A549 (cell line): Measurements from ENCODE around the gene NSUN3. TPM values are rescaled to one million over a fixed set of nuclear protein-coding genes. Genes with fewer than 3 reads are reported as not detected.
"Not testable (repeated sequence)": the region's sequence is repeated elsewhere in the genome, so short reads cannot be mapped to it uniquely, and the experiment has no call there.

ENCODE experiments used
- ATAC-seq, 2 experiments: fragments of 200-7000 bp in 1 of 2; fragments of >200 bp in 1 of 2; cut with Nextera tagmentation in 1 of 2; cut with Tn5 transposase in 1 of 2; 3 replicates each; pipeline versions ENCODE4 v1.8.0 to v1.9.1; 2018 to 2020; ENCODE audit warnings: mild to moderate bottlenecking in 1 of 2, moderate library complexity in 1 of 2
- CTCF ChIA-PET: fragments of 300-600 bp; sonication (Branson Sonifier 250); formaldehyde crosslinking; extraction: SDS; loops from one replicate; lab custom pipeline; 2021; ENCODE audit warnings: antibody characterized with exemption, inconsistent platforms; lab: Yijun Ruan, JAX
- POLR2A ChIA-PET: fragments of 350-600 bp; formaldehyde crosslinking; extraction: SDS; loops from one replicate; lab custom pipeline; 2021; ENCODE audit warnings: antibody characterized with exemption, inconsistent platforms; lab: Yijun Ruan, JAX
- DNase-seq, 2 experiments: peaks; one replicate each; pipeline versions ENCODE4 v3.0.0 to v3.0.0-alpha.2; 2011 to 2016; ENCODE audit warnings: low read depth in 1 of 2, low spot score in 1 of 2
- FAIRE-seq: peaks from 2 replicates; lab custom pipeline; 2011; peaks lifted over from hg19 to GRCh38; lab: Jason Lieb, UNC
- H3K27ac ChIP-seq, 2 experiments: fragments of >200 bp; sonication (Bioruptor Twin); formaldehyde crosslinking; 3 replicates each; pipeline ENCODE4 v1.5.1; 2016 to 2017
- H3K4me1 ChIP-seq: fragments of >200 bp; sonication (Bioruptor Twin); formaldehyde crosslinking; 3 replicates; pipeline ENCODE4 v1.6.1; 2016
- H3K4me2 ChIP-seq: fragments of >200 bp; sonication (Bioruptor Twin); formaldehyde crosslinking; 3 replicates; pipeline ENCODE4 v1.6.1; 2016
- H3K4me3 ChIP-seq: fragments of >200 bp; sonication (Bioruptor Twin); formaldehyde crosslinking; 3 replicates; pipeline ENCODE4 v1.5.1; 2016
- H3K9me3 ChIP-seq: fragments of >200 bp; sonication (Bioruptor Twin); formaldehyde crosslinking; 3 replicates; pipeline ENCODE4 v1.6.1; 2016
- BHLHE40 ChIP-seq: IDR thresholded peaks from 2 replicates; pipeline ENCODE4 v1.6.1; 2012; ENCODE audit warnings: low read depth, low read length, inconsistent platforms
- CBX2 ChIP-seq: fragments of 200-600 bp; sonication (generic); IDR thresholded peaks from 2 replicates; pipeline ENCODE4 v1.6.1; 2016; ENCODE audit warnings: low read depth, mild to moderate bottlenecking, borderline replicate concordance
- CBX8 ChIP-seq: fragments of 200-600 bp; sonication (generic); IDR thresholded peaks from 2 replicates; pipeline ENCODE4 v1.6.1; 2016
- CTCF ChIP-seq: fragments of >200 bp; sonication (Bioruptor Twin); formaldehyde crosslinking; IDR thresholded peaks from 3 replicates; pipeline ENCODE4 v1.5.1; 2016
- E2F6 ChIP-seq: IDR thresholded peaks from 2 replicates; pipeline ENCODE4 v1.6.1; 2012; ENCODE audit warnings: low read depth, borderline replicate concordance
- EHF ChIP-seq: fragments of 250-450 bp; sonication (Bioruptor Pico); IDR thresholded peaks from 2 replicates; pipeline ENCODE4 v1.5.0; 2020; ENCODE audit warnings: mild to moderate bottlenecking
- EHMT2 ChIP-seq: fragments of 200-600 bp; sonication (generic); IDR thresholded peaks from 2 replicates; pipeline ENCODE4 v1.6.1; 2016; ENCODE audit warnings: antibody characterized with exemption, low read depth, mild to moderate bottlenecking, moderate library complexity
- GATA3 ChIP-seq: IDR thresholded peaks from 2 replicates; pipeline ENCODE4 v1.6.1; 2012; ENCODE audit warnings: borderline replicate concordance
- HDAC2 ChIP-seq: fragments of 200-600 bp; sonication (generic); IDR thresholded peaks from 2 replicates; pipeline ENCODE4 v1.6.1; 2016
- HMGXB4 ChIP-seq: fragments of 250-450 bp; sonication (Bioruptor Pico); IDR thresholded peaks from 2 replicates; pipeline ENCODE4 v1.5.0; 2021; ENCODE audit warnings: mild to moderate bottlenecking, moderate library complexity, borderline replicate concordance
- HOXA7 ChIP-seq: fragments of 250-450 bp; sonication (Bioruptor Pico); IDR thresholded peaks from 2 replicates; pipeline ENCODE4 v1.5.0; 2020; ENCODE audit warnings: mild to moderate bottlenecking, moderate library complexity
- JUN ChIP-seq, 2 experiments: fragments of >200 bp; sonication (Bioruptor Twin); formaldehyde crosslinking; IDR thresholded peaks; 2 replicates in 1 of 2; 3 replicates in 1 of 2; pipeline ENCODE4 v1.6.1; 2016 to 2017
- JUNB ChIP-seq: fragments of >200 bp; sonication (Bioruptor Twin); formaldehyde crosslinking; IDR thresholded peaks from 2 replicates; pipeline ENCODE4 v1.6.1; 2016
- KDM5A ChIP-seq: fragments of 200-600 bp; sonication (generic); IDR thresholded peaks from 2 replicates; pipeline ENCODE4 v1.6.1; 2016; ENCODE audit warnings: antibody characterized with exemption, mild to moderate bottlenecking
- NR3C1 ChIP-seq: fragments of >200 bp; sonication (Bioruptor Twin); formaldehyde crosslinking; IDR thresholded peaks from 3 replicates; pipeline ENCODE4 v1.6.1; 2017
- POLR2AphosphoS2 ChIP-seq: conservative IDR thresholded peaks from 2 replicates; pipeline ENCODE4 v1.6.1; 2012; ENCODE audit warnings: low read length, improper control_type of control experiment, inconsistent platforms
- RAD21 ChIP-seq, 2 experiments: fragments of >200 bp in 1 of 2; sonication (Bioruptor Twin) in 1 of 2; formaldehyde crosslinking in 1 of 2; IDR thresholded peaks in 1 of 2; conservative IDR thresholded peaks in 1 of 2; 2 replicates in 1 of 2; 3 replicates in 1 of 2; pipeline ENCODE4 v1.6.1; 2012 to 2018; ENCODE audit warnings: inconsistent platforms in 1 of 2
- TP53 ChIP-seq: fragments of 250-450 bp; sonication (Bioruptor Pico); IDR thresholded peaks from 2 replicates; pipeline ENCODE4 v1.5.0; 2021; ENCODE audit warnings: mild to moderate bottlenecking, moderate library complexity
- ZC3H11A ChIP-seq: fragments of 450-650 bp; IDR thresholded peaks from 2 replicates; pipeline ENCODE4 v1.6.1; 2014; ENCODE audit warnings: antibody characterized with exemption, mild to moderate bottlenecking
- WGBS: methylation state at CpG from one replicate; pipeline ENCODE4 v1.1.6; 2017; ENCODE audit errors: missing lambda C conversion rate; 5-methylcytosine and 5-hydroxymethylcytosine counted together
- polyA plus RNA-seq, 4 experiments: library from polyadenylated mRNA; depleted of rRNA in 3 of 4; stranded (reverse); fragments of >200 nt; fragmentation: RNase III in 1 of 4; extraction: RNeasy Plus Mini Kit Qiagen cat#74134 plus additional on column Dnase treatment in 1 of 4; gene quantifications; 2 replicates in 3 of 4; 3 replicates in 1 of 4; pipeline ENCODE4 v1.2.3, GENCODE V29; 2011 to 2017
- TF ChIP-seq, protein P1 (sequence below): fragments of >200 bp; sonication (Bioruptor Twin); formaldehyde crosslinking; IDR thresholded peaks from 3 replicates; pipeline ENCODE4 v1.6.1; 2016
- TF ChIP-seq, protein P2 (sequence below): fragments of 200-600 bp; sonication (generic); IDR thresholded peaks from 2 replicates; pipeline ENCODE4 v1.6.1; 2016; ENCODE audit warnings: antibody characterized with exemption, mild to moderate bottlenecking, moderate library complexity

NSUN3 gene
- polyA plus RNA-seq, 2 of the 4 experiments (the other 2 are of a cell fraction), result 8.6 to 13.5 TPM

GRCh38 chr3:94076055-94076454, 13.2 kb downstream of the NSUN3 start:
- Histone ChIP-seq H3K4me1 (no peaks in the 10 kb centered on the region), H3K4me2 (no peak overlapping the region), H3K9me3 (no peaks in the 10 kb centered on the region), H3K27ac (no peak overlapping the region), H3K4me3 (no peak overlapping the region)
- DNase-seq (no peak), ATAC-seq (0 out of 6 replicates have a peak, but pooled peaks of 1 of the 2 experiments have one; percentile 19), FAIRE-seq (no peak)
- ChIA-PET POLR2A (no interaction called here), CTCF (no interaction called here)
- 95% methylated on average over 3 of the region's 3 CpGs for WGBS
- TF ChIP-seq EHF (CRISPR knock-in tag), result no peak
- no peak for TF ChIP-seq JUNB
- no peak for TF ChIP-seq E2F6
- no peak for TF ChIP-seq ZC3H11A
- TF ChIP-seq HDAC2, result no peak
- TF ChIP-seq, protein P1, sequence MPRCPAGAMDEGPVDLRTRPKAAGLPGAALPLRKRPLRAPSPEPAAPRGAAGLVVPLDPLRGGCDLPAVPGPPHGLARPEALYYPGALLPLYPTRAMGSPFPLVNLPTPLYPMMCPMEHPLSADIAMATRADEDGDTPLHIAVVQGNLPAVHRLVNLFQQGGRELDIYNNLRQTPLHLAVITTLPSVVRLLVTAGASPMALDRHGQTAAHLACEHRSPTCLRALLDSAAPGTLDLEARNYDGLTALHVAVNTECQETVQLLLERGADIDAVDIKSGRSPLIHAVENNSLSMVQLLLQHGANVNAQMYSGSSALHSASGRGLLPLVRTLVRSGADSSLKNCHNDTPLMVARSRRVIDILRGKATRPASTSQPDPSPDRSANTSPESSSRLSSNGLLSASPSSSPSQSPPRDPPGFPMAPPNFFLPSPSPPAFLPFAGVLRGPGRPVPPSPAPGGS, result no peak
- no peak for TF ChIP-seq GATA3
- no peak for TF ChIP-seq CBX8
- TF ChIP-seq NR3C1, result no peak
- no peak for TF ChIP-seq JUN (IDR thresholded peaks at IDR 0.05)

GRCh38 chr3:94080552-94080951, 17.7 kb downstream of the NSUN3 start:
- H3K4me3 ChIP-seq, POLR2A ChIA-PET, FAIRE-seq, CTCF ChIA-PET, H3K4me1 ChIP-seq, ATAC-seq, DNase-seq, H3K27ac ChIP-seq, H3K9me3 ChIP-seq, H3K4me2 ChIP-seq: not testable (repeated sequence)
- 88% methylated on average over 5 of the region's 5 CpGs for WGBS

- Histone ChIP-seq H3K4me3 (no peak overlapping the region), H3K4me1 (no peaks in the 10 kb centered on the region), H3K4me2 (no peak overlapping the region), H3K9me3 (no peaks in the 10 kb centered on the region), H3K27ac (no peak overlapping the region)
- WGBS, result 81% methylated on average over 5 of the region's 5 CpGs
- ChIA-PET POLR2A (no interaction called here), CTCF (interaction anchor here (2.2 kb wide), 1 partner anchor 12 kb away, joined by 7 read pairs; no protein-coding TSS in a partner anchor)
- FAIRE-seq (no peak), ATAC-seq (no peak), DNase-seq (no peak)
- no peak for TF ChIP-seq EHMT2
- TF ChIP-seq ZC3H11A, result no peak
- no peak for TF ChIP-seq HMGXB4 (CRISPR knock-in tag)
- no peak for TF ChIP-seq RAD21 (conservative IDR thresholded peaks at IDR 0.05 in 1 of 2, IDR thresholded peaks at IDR 0.05 in 1 of 2)
- TF ChIP-seq, protein P2, sequence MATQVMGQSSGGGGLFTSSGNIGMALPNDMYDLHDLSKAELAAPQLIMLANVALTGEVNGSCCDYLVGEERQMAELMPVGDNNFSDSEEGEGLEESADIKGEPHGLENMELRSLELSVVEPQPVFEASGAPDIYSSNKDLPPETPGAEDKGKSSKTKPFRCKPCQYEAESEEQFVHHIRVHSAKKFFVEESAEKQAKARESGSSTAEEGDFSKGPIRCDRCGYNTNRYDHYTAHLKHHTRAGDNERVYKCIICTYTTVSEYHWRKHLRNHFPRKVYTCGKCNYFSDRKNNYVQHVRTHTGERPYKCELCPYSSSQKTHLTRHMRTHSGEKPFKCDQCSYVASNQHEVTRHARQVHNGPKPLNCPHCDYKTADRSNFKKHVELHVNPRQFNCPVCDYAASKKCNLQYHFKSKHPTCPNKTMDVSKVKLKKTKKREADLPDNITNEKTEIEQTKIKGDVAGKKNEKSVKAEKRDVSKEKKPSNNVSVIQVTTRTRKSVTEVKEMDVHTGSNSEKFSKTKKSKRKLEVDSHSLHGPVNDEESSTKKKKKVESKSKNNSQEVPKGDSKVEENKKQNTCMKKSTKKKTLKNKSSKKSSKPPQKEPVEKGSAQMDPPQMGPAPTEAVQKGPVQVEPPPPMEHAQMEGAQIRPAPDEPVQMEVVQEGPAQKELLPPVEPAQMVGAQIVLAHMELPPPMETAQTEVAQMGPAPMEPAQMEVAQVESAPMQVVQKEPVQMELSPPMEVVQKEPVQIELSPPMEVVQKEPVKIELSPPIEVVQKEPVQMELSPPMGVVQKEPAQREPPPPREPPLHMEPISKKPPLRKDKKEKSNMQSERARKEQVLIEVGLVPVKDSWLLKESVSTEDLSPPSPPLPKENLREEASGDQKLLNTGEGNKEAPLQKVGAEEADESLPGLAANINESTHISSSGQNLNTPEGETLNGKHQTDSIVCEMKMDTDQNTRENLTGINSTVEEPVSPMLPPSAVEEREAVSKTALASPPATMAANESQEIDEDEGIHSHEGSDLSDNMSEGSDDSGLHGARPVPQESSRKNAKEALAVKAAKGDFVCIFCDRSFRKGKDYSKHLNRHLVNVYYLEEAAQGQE, result no peak
- no peak for TF ChIP-seq KDM5A
- no peak for TF ChIP-seq HOXA7 (CRISPR knock-in tag)
- no peak for TF ChIP-seq CTCF
- TF ChIP-seq BHLHE40, result no peak
- no peak for TF ChIP-seq TP53
- no peak for TF ChIP-seq GATA3
- TF ChIP-seq CBX2, result no peak
- no peak for TF ChIP-seq POLR2AphosphoS2
Observed at GRCh38 chr3:94081884-94082283, 19.0 kb downstream of the NSUN3 start.
